Activated CD8-positive, alpha-beta memory T cell treated with anti-CD3 and anti-CD28 coated beads for 36 hours (primary cell): ENCODE measurements around the gene CYTH3. TPM values are rescaled to one million over a fixed set of nuclear protein-coding genes. Genes with fewer than 3 reads are reported as not detected.
"Not testable (repeated sequence)": the region's sequence is repeated elsewhere in the genome, so short reads cannot be mapped to it uniquely, and the experiment has no call there.

Experiments used
- CTCF ChIA-PET: fragments of 350-600 bp; sonication (Branson Sonifier 250); formaldehyde crosslinking; loops from one replicate; lab custom pipeline; 2021; ENCODE audit warnings: antibody characterized with exemption; lab: Charles Lee
- POLR2A ChIA-PET: fragments of 350-600 bp; sonication (Branson Sonifier 250); formaldehyde crosslinking; loops from one replicate; lab custom pipeline; 2021; ENCODE audit warnings: antibody characterized with exemption; lab: Charles Lee
- total RNA-seq, 2 experiments: library from RNA; stranded (reverse); gene quantifications; one replicate each; pipeline ENCODE4 v1.2.3, GENCODE V29; 2021

Gene CYTH3
- total RNA-seq, 2 experiments from 2014 or later: 2.3 to 2.8 TPM

- POLR2A ChIA-PET: no interaction called here
- CTCF ChIA-PET: no interaction called here
Measured at GRCh38 chr7:6164010-6164409, 108.4 kb downstream of the CYTH3 start.

GRCh38 chr7:6163402-6163801 is 109.0 kb downstream of the CYTH3 start:
- ChIA-PET CTCF (no interaction called here), POLR2A (no interaction called here)

- ChIA-PET CTCF (no interaction called here), POLR2A (no interaction called here)
Measured at GRCh38 chr7:6162650-6163366, 109.6 kb downstream of the CYTH3 start.

- POLR2A ChIA-PET: no interaction called here
- CTCF ChIA-PET: no interaction called here
Measured at GRCh38 chr7:6162331-6162620, 110.1 kb downstream of the CYTH3 start.

- POLR2A ChIA-PET: no interaction called here
- CTCF ChIA-PET: no interaction called here
Measured at GRCh38 chr7:6161463-6162330, 110.7 kb downstream of the CYTH3 start.

GRCh38 chr7:6160191-6160623 is 112.2 kb downstream of the CYTH3 start:
- CTCF ChIA-PET: no interaction called here
- POLR2A ChIA-PET: no interaction called here

GRCh38 chr7:6159524-6160031 is 112.8 kb downstream of the CYTH3 start:
- POLR2A ChIA-PET: no interaction called here
- CTCF ChIA-PET: no interaction called here

GRCh38 chr7:6159097-6159483 is 113.3 kb downstream of the CYTH3 start:
- CTCF ChIA-PET: no interaction called here
- POLR2A ChIA-PET: no interaction called here

- ChIA-PET CTCF (no interaction called here), POLR2A (no interaction called here)
Measured at GRCh38 chr7:6158424-6159096, 113.9 kb downstream of the CYTH3 start.

- ChIA-PET POLR2A (no interaction called here), CTCF (no interaction called here)
Measured at GRCh38 chr7:6157685-6158423, 114.6 kb downstream of the CYTH3 start.

GRCh38 chr7:6156734-6157133 is 115.7 kb downstream of the CYTH3 start:
- POLR2A ChIA-PET: no interaction called here
- CTCF ChIA-PET: no interaction called here

- ChIA-PET POLR2A (no interaction called here), CTCF (interaction anchor here (0.6 kb wide), 1 partner anchor 159 kb away, joined by 3 read pairs; no protein-coding TSS in a partner anchor)
Measured at GRCh38 chr7:6155596-6155995, 116.8 kb downstream of the CYTH3 start.

- POLR2A ChIA-PET: no interaction called here
- CTCF ChIA-PET: no interaction called here
Measured at GRCh38 chr7:6154542-6155404, 117.7 kb downstream of the CYTH3 start.

GRCh38 chr7:6153646-6154541 is 118.5 kb downstream of the CYTH3 start:
- ChIA-PET CTCF (no interaction called here), POLR2A (no interaction called here)

- POLR2A ChIA-PET: no interaction called here
- CTCF ChIA-PET: interaction anchor here (0.7 kb wide), 1 partner anchor 241 kb away, joined by 7 read pairs; no protein-coding TSS in a partner anchor
Measured at GRCh38 chr7:6151994-6152735, 120.3 kb downstream of the CYTH3 start.

- POLR2A ChIA-PET: not testable (repeated sequence)
- CTCF ChIA-PET: interaction anchor here (0.7 kb wide), 1 partner anchor 242 kb away, joined by 7 read pairs; no protein-coding TSS in a partner anchor
Measured at GRCh38 chr7:6151527-6151926, 120.9 kb downstream of the CYTH3 start.

GRCh38 chr7:6149996-6150395 is 122.4 kb downstream of the CYTH3 start:
- POLR2A ChIA-PET: no interaction called here
- CTCF ChIA-PET: no interaction called here
